ENCODE results near the gene PJA1.

PJA1 gene

GRCh38 chrX:69143530-69143929 lies 21.7 kb downstream of the PJA1 start:
- DNase-seq (ENCODE audit: low read depth in 3 of 3) = no peak

DNA sequence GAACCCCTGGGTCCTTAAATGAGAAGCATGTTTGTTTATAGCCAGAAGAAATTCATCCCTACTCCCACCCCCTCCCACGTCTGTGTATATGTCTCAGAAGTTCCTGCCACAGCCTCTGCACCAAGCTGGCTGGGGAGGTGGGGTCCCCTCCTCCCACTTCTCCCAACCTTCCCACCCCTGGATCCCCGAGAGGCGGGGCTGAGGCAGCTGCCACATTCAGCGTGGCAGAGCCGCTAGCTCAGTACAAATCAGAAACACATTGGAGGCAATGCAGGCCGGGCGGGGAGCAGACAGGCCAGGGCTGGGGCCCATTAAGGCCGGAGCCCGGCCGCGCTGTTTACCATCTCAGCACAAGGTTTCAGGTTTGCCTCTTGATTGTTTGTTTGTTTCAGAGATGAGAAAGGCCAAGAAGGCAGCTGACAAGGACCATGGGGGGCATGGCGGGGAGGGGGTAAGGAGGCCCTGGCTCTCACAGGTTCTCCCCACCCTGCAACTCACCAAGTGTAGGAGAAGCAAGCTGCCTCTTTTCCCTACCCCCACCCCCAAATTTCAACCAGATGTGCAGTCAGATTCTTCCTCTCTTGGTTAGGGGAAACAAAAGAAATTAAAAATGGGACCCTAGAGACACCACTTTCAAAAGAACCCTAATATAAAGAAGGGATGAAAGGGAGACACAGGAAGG lies 22.3 kb downstream of the PJA1 start:
- DNase-seq (ENCODE audit: low read depth in 3 of 3) = no peak

DNA sequence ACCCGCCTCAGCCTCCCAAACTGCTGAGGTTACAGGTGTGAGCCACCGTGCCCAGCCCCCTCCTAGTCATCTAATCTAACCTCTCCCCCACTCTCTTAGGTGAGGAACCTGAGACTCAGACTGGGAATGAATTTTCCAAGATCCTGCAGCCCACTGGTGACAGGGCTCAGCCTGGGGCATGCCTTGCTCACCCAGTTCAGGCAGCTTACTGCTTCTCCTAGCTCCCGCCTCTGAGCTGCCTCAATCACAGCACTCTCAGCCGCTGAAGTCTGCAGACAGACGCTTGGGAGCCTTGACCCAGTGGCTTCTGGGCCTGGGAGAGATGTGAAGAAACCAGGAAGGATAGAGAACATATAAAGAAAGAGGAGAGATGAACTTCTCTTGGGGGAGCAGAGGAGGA lies 24.4 kb downstream of the PJA1 start:
- no peak for DNase-seq (ENCODE audit: low read depth in 3 of 3)

- DNase-seq (ENCODE audit: low read depth in 3 of 3) = no peak
These were observed 25.7 kb downstream of the PJA1 start for GRCh38 chrX:69139516-69139915.

DNA sequence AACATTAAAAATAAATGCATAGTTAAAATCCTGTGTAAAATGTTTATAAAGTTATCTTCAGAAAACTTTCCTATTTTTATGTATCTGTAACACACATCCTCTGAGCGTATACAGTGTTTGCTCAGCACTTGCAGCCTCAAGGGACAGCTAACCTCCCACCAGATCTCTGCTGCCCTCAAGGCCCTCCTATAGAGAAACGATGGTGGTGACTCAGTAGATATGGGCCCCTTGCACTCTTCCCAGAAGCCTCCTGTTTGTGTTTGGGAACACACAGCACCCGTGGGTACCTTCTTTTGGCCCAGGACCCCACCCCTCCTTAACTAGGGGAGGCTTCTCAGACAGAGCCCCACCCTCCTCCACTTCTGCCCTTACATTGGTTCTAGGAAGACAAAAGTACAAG lies 26.7 kb downstream of the PJA1 start:
- DNase-seq (ENCODE audit: low read depth in 3 of 3) = no peak

- no peak for DNase-seq (ENCODE audit: low read depth in 3 of 3)
These were observed 27.2 kb downstream of the PJA1 start for GRCh38 chrX:69138118-69138390.

DNA sequence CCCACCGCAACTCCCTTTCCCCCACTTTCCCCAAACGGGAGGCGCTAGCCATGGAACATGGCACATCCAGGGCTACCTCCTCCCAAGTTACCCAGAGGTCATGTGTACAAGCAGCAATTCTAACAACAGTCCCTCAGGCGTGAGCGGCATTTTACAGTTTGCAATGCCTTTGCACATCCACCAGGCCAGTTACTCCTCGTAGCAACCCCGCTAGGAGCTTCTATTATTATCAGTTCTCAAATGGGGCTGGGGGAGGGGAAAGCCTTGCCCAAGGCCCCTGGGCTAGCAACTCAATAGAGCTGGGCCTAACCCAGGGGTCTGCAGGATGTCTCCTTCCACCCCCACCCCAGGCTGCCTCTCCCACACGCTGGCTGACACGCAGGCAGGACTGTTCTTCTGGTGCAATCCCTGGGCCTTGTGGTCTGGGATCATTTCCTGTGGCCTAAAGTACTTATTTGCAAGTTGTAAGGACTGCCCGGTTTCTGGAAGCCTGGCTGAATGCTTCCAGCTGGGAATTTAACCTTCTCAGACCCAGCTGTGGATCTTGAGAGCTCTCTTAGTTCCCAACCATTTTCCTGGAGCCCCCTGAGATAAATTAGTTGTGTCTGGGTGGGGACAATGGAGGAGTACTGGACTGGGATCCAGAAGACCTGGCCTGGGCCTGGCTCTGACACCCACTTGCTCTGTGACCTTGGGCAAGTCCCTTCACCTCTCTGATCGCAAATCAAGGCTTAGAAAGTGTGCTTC lies 27.7 kb downstream of the PJA1 start:
- no peak for DNase-seq (ENCODE audit: low read depth in 3 of 3)

DNA sequence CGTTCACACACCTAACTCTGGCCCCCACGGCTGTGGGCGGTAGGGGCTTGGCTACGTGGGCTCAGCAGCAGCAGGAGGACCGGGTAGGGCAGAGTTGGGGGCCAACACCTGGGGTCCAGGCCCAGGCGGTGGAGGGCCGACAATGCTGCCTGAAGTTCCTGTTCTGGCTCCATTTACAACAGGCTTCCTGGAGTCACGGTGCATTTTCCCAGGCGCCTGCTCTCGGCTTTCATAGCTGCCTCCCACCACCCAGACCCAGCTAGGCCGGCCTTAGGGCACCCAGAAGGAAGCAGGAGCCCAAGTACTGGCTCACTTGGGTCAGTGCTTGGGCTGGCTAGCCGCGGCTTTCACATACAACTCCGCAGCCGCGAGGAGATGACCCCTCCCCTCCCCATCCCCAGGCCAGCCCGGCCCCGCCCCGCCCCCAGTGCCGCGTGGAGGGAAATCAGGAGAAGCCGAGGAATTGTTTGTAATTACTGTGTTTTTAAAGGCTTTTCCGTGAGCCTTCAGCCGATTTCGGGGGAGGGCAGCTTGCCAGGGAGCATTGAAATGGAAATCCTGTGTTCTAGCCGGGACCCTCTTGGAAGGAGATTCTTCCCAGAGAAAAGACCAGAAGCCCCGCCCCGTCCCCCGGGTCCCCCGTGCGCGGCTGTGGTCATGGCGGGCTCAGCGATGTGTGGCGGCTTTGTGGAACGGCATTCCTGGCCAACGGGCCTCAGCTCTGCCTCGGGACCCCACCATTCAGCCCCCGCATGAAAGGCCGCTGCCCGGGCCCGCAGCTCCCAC lies 28.5 kb downstream of the PJA1 start:
- no peak for DNase-seq (ENCODE audit: low read depth in 3 of 3)

- no peak for DNase-seq (ENCODE audit: low read depth in 3 of 3)
These were observed 31.2 kb downstream of the PJA1 start for GRCh38 chrX:69133921-69134542.

GRCh38 chrX:69131886-69132285 lies 33.4 kb downstream of the PJA1 start:
- DNase-seq (ENCODE audit: low read depth in 3 of 3) = no peak

DNA sequence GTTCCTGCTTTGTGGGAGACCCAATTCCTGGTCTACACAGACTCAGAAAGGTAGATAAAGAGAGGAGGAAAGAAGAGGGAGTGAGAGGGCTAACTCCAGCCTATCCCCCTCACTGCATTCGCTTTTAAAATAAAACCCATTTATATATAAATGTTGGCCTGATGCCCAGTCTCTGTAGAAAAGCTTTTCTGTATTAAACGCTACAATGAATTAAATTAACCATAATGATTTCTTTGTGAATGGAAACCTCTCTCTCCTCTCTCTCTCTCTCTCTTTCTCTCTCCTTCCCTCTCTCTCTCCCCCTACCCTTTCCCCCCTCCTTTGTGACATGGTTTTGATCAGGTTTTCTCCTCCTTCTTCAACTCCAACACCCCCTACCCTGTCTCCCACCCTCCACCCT lies 34.8 kb downstream of the PJA1 start:
- no peak for DNase-seq (ENCODE audit: low read depth in 3 of 3)

DNA sequence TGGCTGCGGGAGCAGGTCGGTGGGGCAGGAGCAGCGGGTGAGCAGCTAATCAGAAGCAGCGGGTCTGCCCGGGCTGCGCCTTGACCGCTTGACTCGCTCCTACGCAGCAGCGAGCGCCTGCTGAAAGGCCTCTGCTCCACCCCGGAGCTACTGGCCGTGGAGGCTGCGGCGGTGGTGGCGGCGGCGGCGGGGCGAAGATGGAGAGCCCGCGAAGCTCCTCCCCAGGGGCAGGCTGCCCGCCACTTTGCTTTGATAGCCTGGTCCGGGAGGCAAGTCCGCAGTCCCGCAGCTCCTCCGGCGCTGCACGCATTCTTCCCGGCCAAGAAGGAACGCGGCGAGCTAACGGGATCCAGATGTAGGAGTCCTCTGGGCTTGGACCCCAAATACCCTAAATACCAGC lies 36.7 kb downstream of the PJA1 start:
- no peak for DNase-seq (ENCODE audit: low read depth in 3 of 3)

GRCh38 chrX:69127466-69127865 lies 37.8 kb downstream of the PJA1 start:
- DNase-seq (ENCODE audit: low read depth in 3 of 3) = no peak

GRCh38 chrX:69126642-69127041 lies 38.6 kb downstream of the PJA1 start:
- no peak for DNase-seq (ENCODE audit: low read depth in 3 of 3)

DNA sequence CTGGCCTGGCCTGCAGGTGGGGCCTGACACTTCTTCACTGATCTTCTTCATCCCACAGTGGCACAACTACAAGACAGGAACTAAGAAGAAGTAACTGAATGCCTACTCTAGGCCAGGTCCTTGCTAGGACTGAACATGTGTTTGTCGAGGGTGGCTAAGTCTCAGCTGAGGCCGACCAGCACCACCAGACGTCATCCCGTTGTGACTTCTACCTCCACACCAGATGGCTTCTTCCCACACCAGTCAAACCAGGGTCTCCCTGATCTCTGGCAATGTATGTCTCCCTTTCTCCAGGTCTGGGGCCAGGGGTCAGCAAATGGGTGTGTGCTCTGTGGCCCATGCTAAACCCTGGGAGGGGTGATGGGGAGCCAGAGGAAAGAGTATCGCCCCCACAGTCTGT lies 40.2 kb downstream of the PJA1 start:
- DNase-seq (ENCODE audit: low read depth in 3 of 3) = no peak

GRCh38 chrX:69124108-69124507 lies 41.1 kb downstream of the PJA1 start:
- DNase-seq (ENCODE audit: low read depth in 3 of 3) = no peak

DNA sequence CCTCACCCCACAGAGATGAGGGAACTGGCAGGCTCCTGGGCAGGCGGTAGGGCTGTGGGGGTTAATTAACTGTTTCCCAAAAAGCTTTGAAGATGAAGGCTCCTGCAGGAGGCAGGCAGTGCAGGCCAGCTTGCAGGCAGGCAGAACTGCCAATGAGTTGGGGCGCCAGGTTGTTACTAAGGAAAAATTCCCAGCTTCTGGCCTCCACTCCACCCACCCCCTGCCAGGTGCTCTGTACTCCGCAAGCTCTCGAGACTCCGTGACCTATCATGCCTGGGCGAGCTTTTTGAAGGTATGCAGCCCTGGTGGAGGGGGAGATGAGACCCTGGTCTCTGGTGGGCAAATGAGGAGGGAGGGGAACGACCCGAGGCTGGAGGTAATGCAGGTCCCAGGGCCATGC lies 41.8 kb downstream of the PJA1 start:
- no peak for DNase-seq (ENCODE audit: low read depth in 3 of 3)

DNA sequence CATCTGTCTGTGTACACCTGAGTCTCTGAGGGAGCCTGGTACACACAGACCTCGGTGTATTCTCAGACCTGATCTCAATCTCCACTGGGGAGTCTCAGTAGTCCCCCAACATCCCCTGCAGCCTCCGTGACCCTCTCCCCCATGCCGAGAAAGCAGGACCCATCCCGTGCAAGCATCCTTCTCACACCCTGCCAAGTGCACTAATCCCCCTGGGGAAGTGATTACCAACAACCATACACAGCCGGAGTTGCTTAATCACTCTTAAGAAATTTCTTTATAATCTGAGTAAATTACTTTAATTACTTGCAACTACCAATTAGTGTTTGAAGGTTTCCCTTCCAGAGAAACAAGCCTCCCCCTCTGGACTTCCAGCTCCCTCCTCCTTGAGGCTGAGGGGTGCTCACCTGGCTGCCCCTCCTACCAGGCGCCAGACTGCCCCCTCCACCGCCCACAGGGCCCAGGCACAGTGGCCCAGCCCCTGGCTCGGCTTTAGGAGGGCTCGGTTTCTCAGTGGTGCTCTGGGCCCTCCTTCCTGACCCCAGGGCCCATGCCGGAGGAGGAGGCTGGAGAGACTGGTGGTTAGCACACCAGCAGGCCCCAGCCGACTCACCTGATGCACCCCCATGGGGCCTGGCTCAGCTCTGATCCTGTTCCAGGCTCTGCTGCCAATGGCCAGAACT lies 43.8 kb downstream of the PJA1 start:
- no peak for DNase-seq (ENCODE audit: low read depth in 3 of 3)

DNA sequence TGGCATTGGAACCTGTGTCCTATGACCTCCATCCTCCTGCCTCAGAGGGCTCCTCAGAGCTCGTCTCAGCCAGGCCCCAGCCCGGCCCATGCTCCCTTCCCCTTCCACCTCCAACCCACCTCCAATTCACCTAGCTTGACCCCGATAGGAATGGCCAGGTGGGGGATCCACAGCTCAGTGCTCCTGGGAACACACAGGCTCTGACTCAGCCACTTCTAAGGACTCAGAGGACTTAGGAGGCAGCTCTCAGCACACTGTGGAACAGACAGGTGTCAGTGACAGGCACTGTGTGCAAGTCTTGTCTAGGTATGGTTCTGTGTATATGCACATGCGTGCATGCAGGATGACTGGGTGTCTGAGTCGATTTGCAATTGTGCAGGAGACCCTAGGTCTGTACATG lies 44.8 kb downstream of the PJA1 start:
- no peak for DNase-seq (ENCODE audit: low read depth in 3 of 3)

GRCh38 chrX:69119122-69119521 lies 46.1 kb downstream of the PJA1 start:
- DNase-seq (ENCODE audit: low read depth in 3 of 3) = no peak

- no peak for DNase-seq (ENCODE audit: low read depth in 3 of 3)
These were observed 47.3 kb downstream of the PJA1 start for GRCh38 chrX:69117876-69118526.

- DNase-seq (ENCODE audit: low read depth in 3 of 3) = no peak
These were observed 49.2 kb downstream of the PJA1 start for GRCh38 chrX:69116077-69116476.

Measured in stimulated activated CD4-positive, alpha-beta T cell treated with anti-CD3 and anti-CD28 coated beads, TNF-alpha, amount 100 ng/mL, for 48 hours (primary cell).